ENCODE measurements around the gene POLR2E. TPM values are rescaled to one million over a fixed set of nuclear protein-coding genes. Genes with fewer than 3 reads are reported as not detected.

The POLR2E gene
- total RNA-seq, 4 donors from 2014 or later, result 74.3 to 107 (median 96.9) TPM

- TF ChIP-seq CTCF (IDR thresholded peaks at IDR 0.05) (no peak), POLR2A (IDR thresholded peaks at IDR 0.05) (no peak)
- H3K9me3 ChIP-seq, result no peaks in the 10 kb centered on the region
- H3K27ac ChIP-seq, result peak overlapping the region; percentile 76 to 99 (median 84)
- peaks cover 0 to 37% of the 10 kb centered on the region in 2 donors for H3K27me3 ChIP-seq
- peak overlapping the region; percentile 56 to 75 (median 64) for H3K4me3 ChIP-seq
- H3K4me1 ChIP-seq, result peaks cover 0 to 61% (median 35%) of the 10 kb centered on the region in 4 donors
- no peaks in the 10 kb centered on the region for H3K36me3 ChIP-seq
- peak in 1 of 3 donors; percentile 55 for DNase-seq
Observed at GRCh38 chr19:1067341-1067957, 27.7 kb downstream of the POLR2E start.

GRCh38 chr19:1066748-1067340, 28.3 kb downstream of the POLR2E start, which contains the start of gene ARHGAP45:
Gene ARHGAP45 (plus strand): TSS chr19:1067167. CDS start chr19:1067406, 239 bp downstream.
- no peak for TF ChIP-seq CTCF (IDR thresholded peaks at IDR 0.05)
- TF ChIP-seq POLR2A (IDR thresholded peaks at IDR 0.05), result no peak
- peak; percentile 73 to 92 (median 86) for DNase-seq
- H3K4me3 ChIP-seq, result peak within 1 kb of the TSS; percentile 56 to 75 (median 64)
- H3K36me3 ChIP-seq, result no peaks in the 10 kb centered on the region
- peak within 1 kb of the TSS; percentile 76 to 99 (median 84) for H3K27ac ChIP-seq
- H3K4me1 ChIP-seq, result peaks cover 0 to 61% (median 35%) of the 10 kb centered on the region in 4 donors
- H3K9me3 ChIP-seq, result no peaks in the 10 kb centered on the region
- H3K27me3 ChIP-seq, result peaks cover 0 to 37% of the 10 kb centered on the region in 2 donors

GRCh38 chr19:1066251-1066747, 28.9 kb downstream of the POLR2E start:
- peaks cover 0 to 32% of the 10 kb centered on the region in 2 donors for H3K27me3 ChIP-seq
- TF ChIP-seq POLR2A (IDR thresholded peaks at IDR 0.05), result no peak
- TF ChIP-seq CTCF (IDR thresholded peaks at IDR 0.05), result no peak
- H3K4me3 ChIP-seq, result peak overlapping the region; percentile 56 to 75 (median 64)
- no peaks in the 10 kb centered on the region for H3K36me3 ChIP-seq
- DNase-seq, result peak in 1 of 3 donors; percentile 56
- peaks cover 0 to 57% (median 34%) of the 10 kb centered on the region in 4 donors for H3K4me1 ChIP-seq
- H3K27ac ChIP-seq, result peak overlapping the region; percentile 76 to 99 (median 84)
- no peaks in the 10 kb centered on the region for H3K9me3 ChIP-seq

- Histone ChIP-seq H3K27ac (peak overlapping the region in 3 of 4 donors; percentile 66 to 76 (median 71)), H3K4me3 (peak overlapping the region in 2 of 4 donors; percentile 1 to 58)
Observed at GRCh38 chr19:1065606-1066109, 29.5 kb downstream of the POLR2E start.

More at GRCh38 chr19:1065606-1066109, 29.5 kb downstream of the POLR2E start:
- Histone ChIP-seq H3K36me3 (no peaks in the 10 kb centered on the region), H3K27me3 (peaks cover 0 to 25% of the 10 kb centered on the region in 2 donors), H3K4me1 (peaks cover 0 to 51% (median 31%) of the 10 kb centered on the region in 4 donors), H3K9me3 (no peaks in the 10 kb centered on the region)
- peak in 1 of 2 donors; percentile 46 for TF ChIP-seq POLR2A (IDR thresholded peaks at IDR 0.05)
- TF ChIP-seq CTCF (IDR thresholded peaks at IDR 0.05), result no peak
- peak in 2 of 3 donors; percentile 83 to 86 for DNase-seq
